Melanocyte of skin (primary cell): ENCODE results near the gene NFIB. TPM values are rescaled to one million over a fixed set of nuclear protein-coding genes. Genes with fewer than 3 reads are reported as not detected.

ENCODE experiments used
- total RNA-seq, 2 donors: library from RNA; depleted of rRNA; stranded (reverse); fragments of >200 nt; gene quantifications; 2 replicates each; pipeline ENCODE4 v1.2.3, GENCODE V29; 2012

Gene NFIB
- 10 to 100 TPM; 16.0 to 18.9 TPM for total RNA-seq

GRCh38 chr9:14313951-14314423 is at the start of gene NFIB:
Gene NFIB, minus strand, starts transcription at chr9:14314141. Its CDS starts 630 bp downstream, at chr9:14313511.

